Kidney capillary endothelial cell (primary cell): ENCODE results near the gene OR10G7.

ENCODE experiments used
- DNase-seq: peaks from one replicate; pipeline ENCODE4 v3.0.0-alpha.2; 2018; ENCODE audit warnings: low spot score

OR10G7 gene, protein sequence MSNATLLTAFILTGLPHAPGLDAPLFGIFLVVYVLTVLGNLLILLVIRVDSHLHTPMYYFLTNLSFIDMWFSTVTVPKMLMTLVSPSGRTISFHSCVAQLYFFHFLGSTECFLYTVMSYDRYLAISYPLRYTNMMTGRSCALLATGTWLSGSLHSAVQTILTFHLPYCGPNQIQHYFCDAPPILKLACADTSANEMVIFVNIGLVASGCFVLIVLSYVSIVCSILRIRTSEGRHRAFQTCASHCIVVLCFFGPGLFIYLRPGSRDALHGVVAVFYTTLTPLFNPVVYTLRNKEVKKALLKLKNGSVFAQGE

DNA sequence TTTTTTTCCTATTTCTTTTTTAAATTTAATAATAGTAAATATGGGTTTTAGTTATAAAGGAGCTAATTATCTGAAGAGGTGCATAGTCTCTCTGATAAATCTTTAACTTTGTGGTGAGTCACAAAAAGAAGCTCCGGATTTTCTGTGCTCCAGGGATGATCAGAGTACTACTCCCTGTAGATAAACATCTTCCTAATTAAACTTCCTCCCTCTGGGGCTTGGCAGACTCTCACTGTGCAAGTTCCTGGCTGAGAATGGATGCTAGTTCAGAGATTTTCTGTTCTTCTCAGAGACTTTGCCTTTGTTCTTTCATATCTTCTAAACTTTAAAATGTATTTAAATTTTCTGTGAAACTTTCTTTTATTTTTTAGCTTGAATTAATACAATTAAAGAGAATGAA is at the start of gene OR10G7:
Gene OR10G7, minus strand, starts transcription at position 72 of the 400 bp plus-strand sequence. CDS start 2,324 bp downstream, outside the sequence.
- no peak for DNase-seq

DNA sequence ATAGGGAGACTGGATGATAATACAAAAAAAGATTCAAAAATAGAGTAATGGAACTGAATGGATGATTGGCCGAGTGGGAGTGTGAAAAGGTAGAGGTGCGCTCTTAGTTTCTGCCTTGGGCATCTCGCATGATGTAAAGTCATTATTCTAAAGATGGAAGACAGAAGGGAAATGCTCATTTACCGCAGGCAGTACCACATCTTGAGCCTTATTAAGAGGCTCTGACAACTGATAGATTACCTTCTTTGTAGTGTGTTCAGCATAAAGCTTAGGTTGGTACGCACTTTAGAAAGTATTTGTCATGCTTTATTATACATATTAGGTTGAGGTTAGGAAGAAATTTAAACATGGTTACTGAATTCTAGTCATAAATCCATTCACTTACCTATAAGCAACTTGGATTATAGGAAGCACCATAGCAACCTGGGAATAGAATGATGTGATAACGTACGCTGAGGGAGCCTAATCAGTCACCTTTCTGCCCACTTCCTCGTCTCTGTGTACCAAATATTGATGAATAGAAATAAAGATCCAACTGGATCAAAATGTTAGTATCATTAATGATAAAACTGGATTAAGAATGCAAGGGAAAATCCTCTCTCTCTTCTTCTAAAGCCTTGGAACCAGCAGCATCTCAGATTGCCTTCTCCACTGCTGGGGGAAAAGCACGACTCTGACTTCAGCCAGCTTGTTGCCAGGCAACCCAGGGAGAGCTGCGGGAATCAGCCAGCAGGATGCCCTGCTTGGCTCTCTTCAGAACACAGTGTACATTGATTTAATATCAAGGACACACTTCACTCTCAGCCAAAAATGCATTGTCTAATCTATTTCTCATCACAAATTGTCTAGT is 45.1 kb upstream of the OR10G7 start:
- DNase-seq: no peak

DNA sequence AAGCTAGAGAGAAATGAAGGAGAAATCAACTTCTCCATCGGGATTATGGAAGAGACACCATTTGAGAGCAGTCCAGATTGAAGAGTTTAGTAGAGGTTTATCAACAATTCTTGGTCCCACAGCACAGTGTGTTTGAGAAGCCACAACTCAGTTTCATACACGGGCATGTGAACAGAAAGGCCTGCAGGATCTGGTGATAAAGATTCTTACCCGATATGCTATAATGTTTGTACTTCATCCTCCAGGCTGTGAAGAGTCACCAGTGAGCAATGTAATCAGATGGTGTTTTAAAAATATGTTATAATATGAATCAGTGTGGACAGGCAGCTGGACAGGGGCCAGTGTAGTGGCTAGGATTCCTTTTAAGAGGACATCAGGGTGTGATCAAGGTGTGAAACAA is 44.5 kb upstream of the OR10G7 start:
- DNase-seq: no peak

DNA sequence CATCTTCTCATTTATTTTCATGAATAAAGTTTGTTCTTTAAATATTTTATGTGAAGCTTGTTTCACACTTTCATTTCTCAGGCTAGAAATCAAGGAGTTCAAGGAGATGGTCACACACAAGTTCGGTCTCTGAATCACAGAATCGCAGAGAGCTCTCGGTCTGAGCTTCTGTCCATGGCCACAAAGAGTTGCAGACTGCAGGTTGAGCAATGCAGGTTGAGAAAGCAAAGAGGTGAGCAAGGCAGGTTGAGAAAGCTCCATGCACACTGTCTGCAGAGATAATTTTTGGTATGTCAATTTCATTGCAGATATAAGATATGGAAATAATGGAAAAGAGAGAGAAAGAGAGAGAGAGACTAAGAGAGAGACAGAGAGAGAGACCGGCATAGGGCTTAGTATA is 41.2 kb upstream of the OR10G7 start:
- no peak for DNase-seq

DNA sequence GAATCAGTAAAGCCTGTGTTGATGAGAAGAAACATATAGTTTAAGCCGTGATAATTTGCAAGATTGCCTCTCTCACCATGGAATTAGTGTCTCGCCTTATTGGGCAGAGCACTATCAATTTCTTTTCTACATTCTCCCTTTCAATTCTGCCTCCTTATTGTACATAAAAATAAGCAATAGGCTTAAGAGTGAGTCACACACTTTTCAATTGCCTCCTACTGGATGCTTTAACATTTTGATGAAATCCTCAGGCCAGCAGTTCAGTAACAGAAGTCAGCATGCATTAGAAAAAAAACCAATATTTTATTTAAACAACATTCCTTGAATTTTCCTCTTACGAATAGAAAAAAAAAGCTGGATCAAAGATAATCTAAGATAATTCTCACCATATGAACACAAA is 40.4 kb upstream of the OR10G7 start:
- DNase-seq: no peak

DNA sequence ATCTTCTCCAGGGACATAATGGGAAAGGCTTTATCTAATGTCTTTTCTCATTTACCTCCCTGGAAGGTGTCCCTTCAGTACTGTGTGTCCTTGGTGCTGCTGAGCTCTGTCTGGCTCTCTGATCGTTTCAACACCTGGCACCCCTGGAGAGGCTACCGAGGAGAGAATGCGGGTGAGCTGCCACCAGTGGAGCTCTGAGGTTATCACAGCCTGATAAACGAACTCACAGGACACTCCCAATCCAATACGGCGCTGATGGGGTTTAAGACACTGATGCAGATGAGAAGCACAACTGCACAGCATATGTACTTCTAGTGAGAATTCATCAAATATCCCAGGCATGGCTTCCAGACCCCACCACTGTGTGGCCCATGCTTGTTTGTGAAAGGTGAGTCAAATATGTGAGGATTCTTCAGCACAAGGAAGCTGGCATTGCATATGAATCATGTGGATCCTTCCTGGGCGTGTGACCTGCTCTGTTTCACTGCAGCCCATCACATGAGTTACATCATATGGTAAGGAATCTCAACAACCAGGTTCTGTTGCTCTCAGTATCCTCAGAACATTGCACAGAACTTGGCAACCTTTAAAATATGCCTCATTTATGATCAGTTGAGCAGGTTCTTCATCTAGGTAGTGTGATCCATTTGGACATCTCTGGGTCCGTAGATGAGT is 39.3 kb upstream of the OR10G7 start:
- DNase-seq: peak; percentile 13

DNA sequence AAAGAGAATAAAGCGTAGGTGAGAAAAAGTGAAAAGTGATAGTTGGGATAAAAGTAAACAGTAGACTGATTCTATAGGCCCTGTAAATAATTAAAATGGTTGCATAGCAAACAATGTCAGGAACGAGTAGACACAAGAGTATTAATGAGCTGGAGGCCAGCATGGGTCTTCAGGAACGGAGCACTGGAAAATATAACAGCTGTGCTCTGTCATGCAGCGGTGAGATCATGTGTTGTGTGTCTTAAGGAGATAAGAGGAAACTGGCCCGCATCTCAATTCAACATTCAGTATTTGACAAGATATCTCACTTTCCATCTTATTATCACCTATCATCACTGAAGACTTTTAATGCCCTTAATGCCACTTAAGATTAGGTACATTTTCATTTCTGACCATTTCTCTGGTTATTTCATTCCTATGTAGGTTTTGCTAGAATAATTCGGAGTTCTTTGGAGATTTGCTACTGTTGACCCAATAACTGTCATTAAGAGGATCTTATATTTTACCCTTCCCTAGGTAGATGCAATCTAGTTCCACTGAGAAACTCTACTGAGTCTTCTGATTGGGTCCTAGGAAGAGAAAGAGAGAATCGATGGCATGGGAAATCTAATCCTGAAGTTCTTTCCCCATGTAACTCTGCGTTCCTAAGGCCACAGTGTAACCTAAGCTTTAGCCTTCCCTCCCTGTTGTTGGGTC is 38.7 kb upstream of the OR10G7 start:
- DNase-seq: no peak

DNA sequence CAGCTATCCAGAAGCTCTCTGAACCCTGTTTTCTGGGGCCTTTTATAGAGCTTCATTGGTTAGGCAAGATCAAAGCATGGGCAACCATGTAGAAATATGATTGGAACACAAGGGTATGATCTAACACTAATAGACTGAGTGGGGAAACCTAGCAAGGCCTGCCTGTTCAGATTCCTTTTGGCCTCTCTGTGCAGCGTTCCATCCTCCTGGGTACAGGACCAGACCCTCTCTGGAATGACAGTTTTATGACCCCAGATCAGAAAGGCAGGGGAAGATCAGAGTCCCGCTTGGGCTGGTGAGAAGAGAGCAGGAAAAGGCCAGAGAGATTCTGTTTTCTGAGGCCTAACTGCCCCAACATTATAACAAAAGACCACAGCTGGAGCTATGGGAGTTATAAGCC is 37.5 kb upstream of the OR10G7 start:
- no peak for DNase-seq

DNA sequence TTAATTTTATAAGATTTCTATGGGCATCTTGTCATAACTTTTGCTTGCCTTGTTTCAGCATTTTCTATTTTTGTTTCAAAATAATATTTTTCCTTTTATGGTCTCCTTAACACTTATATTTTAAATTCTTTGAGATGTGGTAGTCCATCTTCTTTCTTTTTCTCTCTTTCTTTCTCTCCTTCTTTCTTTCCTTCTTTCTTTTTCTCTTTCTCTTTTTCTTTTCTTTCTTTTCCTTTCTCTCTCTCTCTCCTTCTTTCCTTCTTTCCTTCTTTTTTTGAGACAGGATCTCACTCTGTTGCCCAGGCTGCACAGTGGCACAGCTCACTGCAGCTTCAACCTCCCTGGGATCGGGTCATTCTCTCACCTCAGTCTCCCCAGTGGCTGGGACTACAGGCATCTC is 36.1 kb upstream of the OR10G7 start:
- no peak for DNase-seq

DNA sequence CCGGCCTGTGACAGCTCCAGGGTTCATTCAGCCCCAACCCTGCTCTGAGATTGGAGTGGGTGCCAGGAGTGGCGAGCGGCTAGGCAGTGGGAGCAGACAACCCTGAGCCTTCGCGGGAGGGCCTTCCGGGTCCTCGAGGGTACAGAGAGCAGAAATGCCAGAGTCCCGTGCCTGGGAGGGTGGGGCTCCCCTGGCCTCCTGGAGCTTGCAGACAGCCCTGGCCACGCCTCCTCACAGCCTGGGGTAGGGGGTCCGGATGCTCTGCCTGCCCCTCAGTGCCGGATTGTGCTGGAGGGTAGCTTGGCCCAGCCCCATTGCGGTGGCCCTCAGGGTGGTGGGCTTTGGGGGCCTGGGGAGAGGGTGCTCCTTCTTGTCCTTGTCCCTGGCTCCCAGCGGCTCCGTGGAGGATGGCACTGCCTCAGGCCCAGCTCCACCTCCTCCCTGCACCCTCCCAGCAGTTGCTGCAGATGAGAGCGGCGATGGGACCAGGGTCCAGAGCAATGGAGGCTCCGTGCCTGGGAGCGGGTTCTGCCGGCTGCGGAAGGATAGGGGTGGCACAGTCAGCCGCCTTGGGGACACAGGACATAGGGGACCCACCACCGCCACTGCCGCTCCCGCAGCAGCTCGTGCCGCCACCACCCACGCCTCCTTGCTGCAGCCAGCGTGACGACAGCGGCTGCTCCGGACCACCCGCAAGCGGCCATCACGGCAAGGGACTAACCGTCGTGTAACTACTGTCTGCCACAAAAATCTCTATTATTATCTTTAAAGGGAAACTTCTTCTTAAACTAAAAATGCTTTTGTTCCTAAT is 34.9 kb upstream of the OR10G7 start:
- peak; percentile 26 for DNase-seq

DNA sequence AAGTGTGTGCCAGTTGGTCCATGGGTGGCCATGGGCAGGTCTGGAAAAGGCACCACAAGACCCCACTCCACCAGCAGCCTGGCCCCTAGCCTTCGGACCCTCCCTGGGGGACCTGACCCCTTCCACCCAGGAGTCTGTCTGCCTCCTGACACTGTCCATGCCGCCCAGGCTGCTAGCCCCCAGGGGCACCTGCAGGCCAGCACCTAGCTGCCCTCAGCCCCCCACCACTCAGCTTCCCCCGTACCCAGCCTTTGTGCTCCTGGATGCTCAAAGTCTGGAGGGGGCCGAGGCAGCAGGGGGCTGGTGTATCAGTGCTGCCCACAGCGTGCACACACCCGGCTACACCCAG is 34.3 kb upstream of the OR10G7 start:
- no peak for DNase-seq

DNA sequence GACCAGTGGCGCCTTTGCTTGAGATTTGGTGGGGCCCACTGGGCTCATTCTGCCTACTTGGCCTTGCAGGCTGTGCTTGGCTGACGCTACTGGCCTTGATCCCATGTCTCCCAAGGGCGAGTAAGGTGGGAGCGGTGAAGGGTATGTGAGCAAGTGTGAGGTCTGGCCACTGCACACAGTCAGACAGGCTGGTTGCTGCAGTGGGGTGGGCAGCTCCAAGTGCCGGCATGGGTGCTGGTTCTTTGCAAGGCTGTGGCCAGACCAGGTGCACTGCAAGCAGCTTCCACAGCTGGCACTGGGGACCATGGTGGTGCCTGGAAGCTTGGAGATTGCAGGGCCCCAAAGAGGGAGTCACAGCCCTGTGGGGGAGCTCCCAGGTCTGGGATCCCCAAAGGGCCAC is 33.4 kb upstream of the OR10G7 start:
- DNase-seq: no peak

DNA sequence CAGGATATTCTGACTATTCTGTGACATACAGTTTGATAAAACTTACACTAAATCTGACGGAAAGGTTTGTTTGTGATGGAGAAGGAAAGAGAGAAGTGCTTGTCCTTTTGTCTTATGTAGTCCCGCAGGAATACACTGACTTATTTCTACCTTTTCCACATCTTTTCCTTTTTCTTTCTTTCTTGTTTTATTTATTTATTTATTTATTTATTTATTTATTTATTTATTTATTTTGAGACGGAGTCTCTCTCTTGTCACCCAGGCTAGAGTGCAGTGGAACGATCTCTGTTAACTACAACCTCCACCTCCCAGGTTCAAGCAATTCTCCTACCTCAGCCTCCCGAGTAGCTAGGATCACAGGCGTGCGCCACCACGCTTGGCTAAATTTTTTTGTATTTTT is 31.0 kb upstream of the OR10G7 start:
- no peak for DNase-seq

DNA sequence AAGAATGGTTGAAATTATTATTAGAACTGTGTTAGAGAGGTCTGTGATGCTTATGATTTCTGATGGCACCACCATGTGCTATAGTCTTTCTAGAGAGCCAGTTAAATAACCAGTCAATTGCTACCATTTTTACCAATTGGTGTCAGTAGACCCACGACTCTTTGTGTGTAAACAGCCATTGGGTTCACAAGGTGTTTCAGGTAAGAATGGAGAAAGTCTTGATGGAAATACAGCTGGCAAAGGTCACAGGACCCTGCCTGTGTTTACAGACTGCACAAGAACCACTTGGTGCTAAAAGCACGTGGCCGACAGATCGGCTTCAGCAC is 30.5 kb upstream of the OR10G7 start:
- no peak for DNase-seq

DNA sequence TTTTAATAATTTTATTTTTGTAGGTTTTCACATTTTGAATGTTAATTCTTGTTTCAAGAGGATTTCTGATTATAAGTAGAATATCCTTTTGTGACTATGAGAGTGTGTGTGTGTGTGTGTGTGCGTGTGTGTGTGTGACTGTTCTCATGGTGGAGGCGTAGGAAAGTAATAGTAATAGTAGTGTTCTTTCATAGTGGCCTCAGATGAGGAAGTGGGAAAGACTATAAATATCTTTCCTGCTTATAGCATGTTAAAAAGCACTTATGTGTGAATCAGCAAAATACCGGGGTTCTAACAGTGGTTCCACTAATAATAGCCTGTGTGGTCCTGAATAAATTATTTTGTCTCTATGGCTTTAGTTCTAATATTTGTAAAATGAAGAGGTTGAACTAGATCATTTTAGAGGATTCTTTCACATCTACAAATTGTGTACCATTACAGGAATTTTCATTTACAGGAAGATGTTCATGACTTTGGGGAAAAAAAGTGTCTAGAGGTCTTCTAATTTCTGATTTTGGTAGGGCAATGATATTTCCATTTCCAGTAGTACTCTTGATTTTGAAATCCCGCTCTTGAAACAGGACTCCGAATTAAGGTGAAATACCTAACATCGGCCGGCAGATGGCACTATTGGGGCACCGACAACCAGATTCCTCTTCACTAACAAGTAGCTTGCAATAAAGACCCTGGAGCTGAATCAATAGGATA is 29.9 kb upstream of the OR10G7 start:
- DNase-seq: peak; percentile 82

DNA sequence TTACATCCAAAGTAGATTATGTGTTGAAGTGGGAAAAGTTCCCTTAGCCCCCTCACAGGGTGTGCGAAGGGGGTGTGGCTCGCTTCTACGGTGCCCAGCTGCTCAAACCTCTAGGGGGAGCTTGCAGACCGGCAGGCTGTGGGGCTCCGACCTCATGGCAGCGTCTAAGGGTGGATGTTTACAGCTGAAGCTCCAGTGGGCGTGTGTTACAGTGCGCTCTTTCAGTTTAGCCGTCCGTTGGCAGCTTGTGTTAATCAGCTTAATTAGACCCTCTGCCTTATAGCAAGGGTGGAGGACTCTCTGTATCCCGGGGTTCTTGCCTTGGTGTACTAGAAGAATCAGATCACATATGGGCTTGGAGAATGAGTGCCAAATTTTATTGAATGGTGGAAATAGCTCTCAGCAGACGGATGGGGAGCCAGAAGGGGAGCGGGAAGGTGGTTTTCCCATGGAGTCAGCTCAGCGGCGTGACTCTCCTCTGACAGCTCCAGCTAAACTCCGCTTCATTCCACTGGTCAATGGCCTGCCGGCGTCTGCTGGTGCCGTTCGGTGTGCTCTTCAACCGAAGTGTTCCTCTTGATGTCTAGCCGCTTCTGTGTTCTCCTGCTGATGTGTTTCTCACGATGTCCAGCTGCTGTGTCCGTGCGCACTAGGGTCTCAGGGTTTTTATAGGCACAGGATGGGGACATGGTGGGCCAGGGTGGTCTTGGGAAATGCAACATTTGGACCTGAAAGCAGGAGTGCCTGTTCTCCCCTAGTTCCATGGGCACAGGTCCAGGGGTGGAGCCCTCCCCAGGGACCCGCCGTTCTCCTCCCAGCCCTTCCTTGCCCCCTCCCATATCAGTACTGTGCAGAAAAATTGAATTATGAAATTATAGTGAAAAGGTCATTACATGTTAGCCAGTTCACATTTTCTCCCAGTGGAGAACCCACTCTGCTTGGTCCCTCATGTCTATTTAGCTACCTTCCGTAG is 28.6 kb upstream of the OR10G7 start:
- DNase-seq: peak; percentile 38

DNA sequence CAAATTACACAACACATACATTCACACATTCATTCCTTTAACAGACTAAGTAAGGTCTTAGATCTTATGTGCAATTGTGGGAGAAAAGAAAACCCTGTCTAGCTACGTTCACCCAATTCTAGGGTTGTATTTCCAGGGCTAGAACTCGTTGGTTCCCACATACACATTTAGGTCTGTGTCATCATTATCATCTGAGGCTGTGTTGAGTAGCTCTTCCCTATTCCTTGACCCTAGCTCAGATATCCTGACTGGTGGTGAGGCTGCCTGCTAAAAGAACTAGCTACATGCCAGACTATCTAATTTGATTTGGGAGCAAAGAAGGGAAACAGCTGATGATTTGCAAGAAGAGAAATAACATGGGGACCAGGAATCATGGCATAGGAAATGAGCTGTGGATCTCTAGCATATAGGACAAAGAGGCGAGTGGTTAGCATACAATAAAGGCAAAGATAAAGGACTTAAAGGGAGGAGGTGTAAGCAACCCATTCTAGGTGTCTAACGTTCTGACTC is 27.5 kb upstream of the OR10G7 start:
- no peak for DNase-seq

DNA sequence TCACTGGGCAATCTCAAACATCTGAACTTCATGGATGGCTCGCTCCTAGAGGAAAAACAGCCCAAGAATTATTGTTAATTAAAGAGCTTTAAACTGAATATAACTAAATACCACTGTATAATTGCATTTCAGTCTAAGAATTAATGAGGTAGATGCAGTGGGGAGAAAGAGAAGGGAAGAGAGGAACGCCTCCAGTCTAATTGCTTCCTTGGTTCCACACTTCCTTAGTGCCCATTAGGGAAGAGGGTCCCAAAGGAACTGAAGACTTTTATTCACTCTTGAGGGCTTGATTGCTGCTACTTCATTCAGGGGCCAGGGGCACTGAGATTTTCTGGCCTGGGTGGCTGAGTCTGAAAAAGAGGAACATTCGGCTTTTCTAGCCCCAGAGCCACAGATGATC is 11.8 kb upstream of the OR10G7 start:
- no peak for DNase-seq

DNA sequence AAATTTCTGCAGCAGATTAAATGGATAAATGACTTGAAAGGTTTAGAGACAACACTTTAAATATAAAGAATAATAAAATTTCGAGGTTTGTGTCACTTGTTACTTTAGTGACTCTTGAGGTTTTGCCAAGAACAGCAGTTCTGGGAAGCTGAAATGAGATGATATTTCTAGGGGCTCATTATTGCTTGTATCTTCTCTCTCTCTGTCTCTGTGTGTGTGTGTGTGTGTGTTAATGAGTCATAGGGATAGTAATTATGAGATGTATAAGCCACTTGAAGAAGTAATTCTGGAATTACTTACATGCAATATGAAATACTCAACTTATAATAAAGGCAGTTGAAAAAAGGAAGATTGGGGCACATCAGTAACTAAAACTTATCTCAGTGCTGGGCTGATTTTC is 9.6 kb upstream of the OR10G7 start:
- no peak for DNase-seq

DNA sequence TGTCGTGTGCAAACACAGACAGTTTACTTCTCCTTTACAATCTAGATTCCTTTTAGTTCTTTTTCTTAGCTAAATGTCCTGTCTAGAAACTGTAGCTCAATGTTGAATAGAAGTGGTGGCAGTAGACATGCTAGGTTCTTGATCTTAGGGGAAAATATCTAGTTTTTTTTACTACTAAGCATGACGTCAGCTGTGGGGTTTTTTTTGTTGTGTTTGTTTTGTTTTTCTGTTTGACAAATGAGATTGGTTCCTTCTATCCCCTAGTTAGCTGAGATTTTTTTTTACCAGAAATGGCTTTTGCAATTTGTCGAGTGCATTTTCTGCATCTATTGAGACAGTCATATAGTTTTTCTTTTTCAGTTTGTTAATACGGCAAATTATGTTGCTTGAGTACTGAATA is 2.3 kb upstream of the OR10G7 start:
- DNase-seq: no peak
